ENCODE data around the gene SMIM10L2A. TPM values are rescaled to one million over a fixed set of nuclear protein-coding genes. Genes with fewer than 3 reads are reported as not detected.

SMIM10L2A gene
- total and polyA plus RNA-seq, 2 of the 8 experiments (the other 6 are each of a cell fraction or from before 2014, with no cell fraction given): 5.0 to 7.5 TPM

GRCh38 chrX:135373357-135373756 lies 48.4 kb upstream of the SMIM10L2A start:
- H3K27ac ChIP-seq (ENCODE audit: low read depth, low read length): no peak overlapping the region
- no peaks in the 10 kb centered on the region for H4K20me1 ChIP-seq (replicated peaks in 1 of 2; ENCODE audit: control insufficient read depth in 1 of 2, insufficient read depth in 2 of 2, low read length in 2 of 2)
- H4K5ac ChIP-seq (ENCODE audit: insufficient read length, low read depth, low read length): no peak overlapping the region
- H2BK5ac ChIP-seq (ENCODE audit: low read depth, low read length): no peak overlapping the region
- H3K9me3 ChIP-seq (ENCODE audit: insufficient read depth in 2 of 2, low read depth in 1 of 2, low read length in 1 of 2): 0 out of 4 replicates have a peak, but pooled peaks cover 0 to 4% of the 10 kb centered on the region in 2 experiments
- H3K4ac ChIP-seq (replicated peaks; ENCODE audit: insufficient read length, low read depth, low read length): no peak overlapping the region
- no peak overlapping the region for H3K23ac ChIP-seq (ENCODE audit: insufficient read length)
- CTCF ChIA-PET (ENCODE audit: partially characterized antibody): no interaction called here
- H3K23me2 ChIP-seq (ENCODE audit: low read depth, low read length): no peaks in the 10 kb centered on the region
- POLR2A ChIA-PET (ENCODE audit: partially characterized antibody): interaction anchor here (0.6 kb wide), 1 partner anchor 223 kb away, joined by 3 read pairs; no protein-coding TSS in a partner anchor
- H3K4me1 ChIP-seq (replicated peaks in 1 of 4; ENCODE audit: control insufficient read depth in 3 of 4, insufficient read depth in 4 of 4, low read length in 3 of 4): no peaks in the 10 kb centered on the region
- no peak overlapping the region for H2AFZ ChIP-seq (ENCODE audit: low read length)
- H2BK20ac ChIP-seq (ENCODE audit: low read length): no peak overlapping the region
- no peak overlapping the region for H3K14ac ChIP-seq (ENCODE audit: insufficient read length)
- H3K79me2 ChIP-seq (ENCODE audit: control insufficient read depth in 1 of 2, insufficient read depth in 2 of 2, low read length in 2 of 2): no peaks in the 10 kb centered on the region
- H4K91ac ChIP-seq (replicated peaks; ENCODE audit: insufficient read length, low read length): no peak overlapping the region
- 70% methylated on average over 7 of the region's 7 CpGs; no CpG with 5 or more reads in 1 of the 2 experiments for WGBS, 2 experiments (ENCODE audit: extremely low coverage in 1 of 2, insufficient coverage in 1 of 2, insufficient read length in 1 of 2, insufficient replicate concordance in 2 of 2, low coverage in 1 of 2, low lambda C conversion rate in 2 of 2, missing lambda C conversion rate in 1 of 2)
- H3K56ac ChIP-seq (replicated peaks; ENCODE audit: insufficient read length, low read depth, low read length): no peak overlapping the region
- TF ChIP-seq GABPA (IDR thresholded peaks at IDR 0.05; ENCODE audit: borderline replicate concordance, insufficient read depth, low read length) (no peak), SAP30 (IDR thresholded peaks at IDR 0.05; ENCODE audit: insufficient read depth, insufficient replicate concordance, low read length) (no peak), CBX5 (IDR thresholded peaks at IDR 0.05; ENCODE audit: low read depth, low read length) (no peak), SIRT6 (IDR thresholded peaks at IDR 0.05; ENCODE audit: low read length) (no peak), CTCF (IDR thresholded peaks at IDR 0.05; ENCODE audit: control extremely low read depth in 1 of 3, insufficient read depth in 1 of 3, low read depth in 1 of 3, low read length in 3 of 3) (no peak), SP1 (IDR thresholded peaks at IDR 0.05; ENCODE audit: low read depth, low read length) (no peak), GTF2F1 (IDR thresholded peaks at IDR 0.05; ENCODE audit: borderline replicate concordance, low read depth, low read length) (no peak), TAF1 (IDR thresholded peaks at IDR 0.05; ENCODE audit: low read depth, low read length) (no peak), SRF (IDR thresholded peaks at IDR 0.05; ENCODE audit: low read depth, low read length) (no peak), RAD21 (IDR thresholded peaks at IDR 0.05 in 1 of 2, conservative IDR thresholded peaks at IDR 0.05 in 1 of 2; ENCODE audit: low read depth in 2 of 2, low read length in 2 of 2) (no peak)
- no peak overlapping the region for H4K8ac ChIP-seq (ENCODE audit: extremely low read depth, insufficient read depth, low read length)
- no peak overlapping the region for H3K4me3 ChIP-seq (ENCODE audit: extremely low read depth in 1 of 4, insufficient read depth in 2 of 4, low read depth in 3 of 4, low read length in 4 of 4)
- H3K27me3 ChIP-seq (replicated peaks in 1 of 4; ENCODE audit: control insufficient read depth in 3 of 4, extremely low read depth in 1 of 4, insufficient read depth in 3 of 4, low read length in 3 of 4): no peaks in the 10 kb centered on the region
- H3K9ac ChIP-seq (replicated peaks in 1 of 4; ENCODE audit: extremely low read depth in 1 of 4, low read depth in 3 of 4, low read length in 3 of 4): no peak overlapping the region
- H3K36me3 ChIP-seq (ENCODE audit: control insufficient read depth in 2 of 4, insufficient read depth in 4 of 4, low read length in 3 of 4): no peaks in the 10 kb centered on the region
- no peak for FAIRE-seq
- no peak overlapping the region for H2BK120ac ChIP-seq (replicated peaks; ENCODE audit: low read depth, low read length)
- no peak overlapping the region for H2BK15ac ChIP-seq (ENCODE audit: low read length)
- DNase-seq (ENCODE audit: low read depth in 1 of 2, low spot score in 2 of 2): no peak
- H3K18ac ChIP-seq (ENCODE audit: extremely low read depth, low read length): no peak overlapping the region
- H2BK12ac ChIP-seq (ENCODE audit: low read depth, low read length): no peak overlapping the region
- no peaks in the 10 kb centered on the region for H3K79me1 ChIP-seq (ENCODE audit: low read depth, low read length)
- H3K4me2 ChIP-seq (ENCODE audit: insufficient read depth in 1 of 2, low read depth in 2 of 2, low read length in 2 of 2): no peak overlapping the region
- H2AK5ac ChIP-seq (ENCODE audit: low read depth, low read length): no peak overlapping the region
